ENCODE measurements around the gene GLIS1. TPM values are rescaled to one million over a fixed set of nuclear protein-coding genes. Genes with fewer than 3 reads are reported as not detected.

Gene GLIS1
- total RNA-seq, 1 experiment from 2014 or later: 0.39 TPM

- Histone ChIP-seq H3K36me3 (ENCODE audit: control insufficient read depth in 1 of 2, insufficient read depth in 2 of 2, low read length in 2 of 2) (no peaks in the 10 kb centered on the region), H3K4me2 (ENCODE audit: low read length) (no peak overlapping the region), H3K9me2 (ENCODE audit: insufficient read depth) (no peaks in the 10 kb centered on the region), H3K9me3 (ENCODE audit: control insufficient read depth in 1 of 2, insufficient read depth in 1 of 2, low read depth in 1 of 2, low read length in 2 of 2) (no peaks in the 10 kb centered on the region), H2AFZ (ENCODE audit: low read depth, low read length, poor library complexity, severe bottlenecking) (no peak overlapping the region), H3K4me3 (replicated peaks in 1 of 2; ENCODE audit: low read depth in 1 of 2, low read length in 2 of 2) (no peak overlapping the region), H3K27me3 (ENCODE audit: insufficient read depth, low read length) (no peaks in the 10 kb centered on the region), H3K27ac (ENCODE audit: low read depth, low read length) (no peak overlapping the region), H4K20me1 (ENCODE audit: insufficient read depth) (no peaks in the 10 kb centered on the region), H3K4me1 (ENCODE audit: control insufficient read depth in 1 of 2, insufficient read depth in 2 of 2, low read length in 2 of 2) (peaks cover 0 to 2% of the 10 kb centered on the region in 2 experiments; a peak in 1 of 4 replicates), H3K9ac (ENCODE audit: low read length) (no peak overlapping the region), H3K79me2 (ENCODE audit: insufficient read depth, low read length) (no peaks in the 10 kb centered on the region)
- no peak for DNase-seq (ENCODE audit: low read depth, low spot score)
- ChIA-PET CTCF (no interaction called here), POLR2A (no interaction called here), RAD21 (ENCODE audit: low non-redundant PET in 1 of 2, low total read pairs in 2 of 2, uncharacterized antibody in 2 of 2, unreplicated experiment in 2 of 2) (no interaction called here)
- no TSS peak for BruUV-seq (replicated peaks)
- intact Hi-C loops (cut with micrococcal nuclease): loop anchor here (10.0 kb wide), 2 partner anchors 334 to 474 kb away; no protein-coding TSS in a partner anchor
- ATAC-seq: no peak
- no peak for TF ChIP-seq POLR2A (IDR thresholded peaks at IDR 0.05; ENCODE audit: borderline replicate concordance, extremely low read depth, insufficient read depth, insufficient read length)
Observed at GRCh38 chr1:53480678-53481077, 258.3 kb downstream of the GLIS1 start.

- H3K4me3 ChIP-seq (replicated peaks in 1 of 2; ENCODE audit: low read depth in 1 of 2, low read length in 2 of 2): no peak overlapping the region
- ChIA-PET POLR2A (no interaction called here), RAD21 (ENCODE audit: low non-redundant PET in 1 of 2, low total read pairs in 2 of 2, uncharacterized antibody in 2 of 2, unreplicated experiment in 2 of 2) (no interaction called here), CTCF (no interaction called here)
- H4K20me1 ChIP-seq (ENCODE audit: insufficient read depth): no peaks in the 10 kb centered on the region
- no peak for TF ChIP-seq ATF3 (IDR thresholded peaks at IDR 0.05)
- no peak for TF ChIP-seq POLR2AphosphoS5 (IDR thresholded peaks at IDR 0.05; ENCODE audit: low read depth, low read length)
- no peak for TF ChIP-seq ZBTB33 (IDR thresholded peaks at IDR 0.05; ENCODE audit: extremely low read depth, insufficient replicate concordance, low read length)
- no peak for TF ChIP-seq POLR2A (IDR thresholded peaks at IDR 0.05; ENCODE audit: borderline replicate concordance, extremely low read depth, insufficient read depth, insufficient read length)
- no peak for TF ChIP-seq REST (IDR thresholded peaks at IDR 0.05; ENCODE audit: low read depth)
- TF ChIP-seq FOSL1 (IDR thresholded peaks at IDR 0.05; ENCODE audit: low read depth): no peak
- TF ChIP-seq SIN3A (IDR thresholded peaks at IDR 0.05; ENCODE audit: low read depth): no peak
- no peak for TF ChIP-seq CTCF (IDR thresholded peaks at IDR 0.05 in 2 of 3, conservative IDR thresholded peaks at IDR 0.05 in 1 of 3; ENCODE audit: borderline replicate concordance in 1 of 3, insufficient read depth in 1 of 3, low read depth in 2 of 3, low read length in 2 of 3)
- no peak for TF ChIP-seq EZH2phosphoT487 (IDR thresholded peaks at IDR 0.05; ENCODE audit: borderline replicate concordance)
- TF ChIP-seq SP1 (IDR thresholded peaks at IDR 0.05; ENCODE audit: low read depth): no peak
- no peak for TF ChIP-seq CEBPB (IDR thresholded peaks at IDR 0.05; ENCODE audit: low read depth)
- DNase-seq (ENCODE audit: low read depth, low spot score) (no peak), ATAC-seq (no peak)
- no peaks in the 10 kb centered on the region for H3K79me2 ChIP-seq (ENCODE audit: insufficient read depth, low read length)
- no peaks in the 10 kb centered on the region for H3K4me1 ChIP-seq (ENCODE audit: control insufficient read depth in 1 of 2, insufficient read depth in 2 of 2, low read length in 2 of 2)
- H3K9me2 ChIP-seq (ENCODE audit: insufficient read depth): no peaks in the 10 kb centered on the region
- intact Hi-C loops (cut with micrococcal nuclease): no loop called here
- H3K4me2 ChIP-seq (ENCODE audit: low read length): no peak overlapping the region
- H3K27me3 ChIP-seq (ENCODE audit: insufficient read depth, low read length): no peaks in the 10 kb centered on the region
- H2AFZ ChIP-seq (ENCODE audit: low read depth, low read length, poor library complexity, severe bottlenecking): no peak overlapping the region
- BruUV-seq (replicated peaks): no TSS peak
- no peaks in the 10 kb centered on the region for H3K36me3 ChIP-seq (ENCODE audit: control insufficient read depth in 1 of 2, insufficient read depth in 2 of 2, low read length in 2 of 2)
- no peaks in the 10 kb centered on the region for H3K9me3 ChIP-seq (ENCODE audit: control insufficient read depth in 1 of 2, insufficient read depth in 1 of 2, low read depth in 1 of 2, low read length in 2 of 2)
- no peak overlapping the region for H3K9ac ChIP-seq (ENCODE audit: low read length)
- H3K27ac ChIP-seq (ENCODE audit: low read depth, low read length): no peak overlapping the region
Observed at GRCh38 chr1:53478502-53478818, 260.5 kb downstream of the GLIS1 start.
